Stimulated activated CD8-positive, alpha-beta memory T cell treated with anti-CD3 and anti-CD28 coated beads, Interleukin-7, amount 100 ng/mL, for 48 hours (primary cell): Measurements from ENCODE around the gene VCPKMT.
"Not testable (repeated sequence)": the region's sequence is repeated elsewhere in the genome, so short reads cannot be mapped to it uniquely, and the experiment has no call there.

Experiments
- DNase-seq, 2 donors: peaks; one replicate each; pipeline ENCODE4 v3.0.0-alpha.2; 2020; ENCODE audit warnings: low read depth in 1 of 2; ENCODE audit errors: extremely low read depth in 1 of 2

VCPKMT gene

GRCh38 chr14:50093496-50093895, 22.9 kb downstream of the VCPKMT start:
- DNase-seq = no peak

GRCh38 chr14:50092006-50092555, 24.3 kb downstream of the VCPKMT start:
- DNase-seq = no peak

- DNase-seq = no peak
These were observed 25.0 kb downstream of the VCPKMT start for GRCh38 chr14:50091240-50091913.

GRCh38 chr14:50089208-50089607, 27.2 kb downstream of the VCPKMT start:
- no peak for DNase-seq

GRCh38 chr14:50088731-50089130, 27.6 kb downstream of the VCPKMT start:
- DNase-seq = no peak

- no peak for DNase-seq
These were observed 28.3 kb downstream of the VCPKMT start for GRCh38 chr14:50088117-50088515.

- DNase-seq = no peak
These were observed 28.8 kb downstream of the VCPKMT start for GRCh38 chr14:50087341-50088116.

GRCh38 chr14:50086321-50086711, 30.1 kb downstream of the VCPKMT start:
- no peak for DNase-seq

GRCh38 chr14:50085570-50086320, 30.6 kb downstream of the VCPKMT start:
- peak in 1 of 2 donors; percentile 61 for DNase-seq

GRCh38 chr14:50084666-50085065, 31.7 kb downstream of the VCPKMT start:
- DNase-seq = no peak

GRCh38 chr14:50083467-50084337, 32.7 kb downstream of the VCPKMT start:
- DNase-seq = peak in 1 of 2 donors; percentile 71

- DNase-seq = peak in 1 of 2 donors; percentile 91
These were observed 33.4 kb downstream of the VCPKMT start for GRCh38 chr14:50082784-50083466.

- DNase-seq = no peak
These were observed 34.0 kb downstream of the VCPKMT start for GRCh38 chr14:50082308-50082742.

- not testable (repeated sequence) for DNase-seq
These were observed 37.3 kb downstream of the VCPKMT start for GRCh38 chr14:50079103-50079502.

- not testable (repeated sequence) for DNase-seq
These were observed 42.7 kb downstream of the VCPKMT start for GRCh38 chr14:50073663-50074062.

- DNase-seq = no peak
These were observed 44.0 kb downstream of the VCPKMT start for GRCh38 chr14:50072395-50072794.

GRCh38 chr14:50070840-50071548, 45.4 kb downstream of the VCPKMT start:
- no peak for DNase-seq

GRCh38 chr14:50070230-50070629, 46.1 kb downstream of the VCPKMT start:
- no peak for DNase-seq

GRCh38 chr14:50069325-50069724, 47.0 kb downstream of the VCPKMT start:
- DNase-seq = no peak
